Liver (tissue), 9 donors: ENCODE results near the gene CFAP77. TPM values are rescaled to one million over a fixed set of nuclear protein-coding genes. Genes with fewer than 3 reads are reported as not detected.

Experiments used
- DNase-seq: peaks from one replicate; pipeline ENCODE4 v3.0.0-alpha.2; 2017; ENCODE audit warnings: low spot score
- H3K27ac ChIP-seq, 2 donors: one replicate each; pipeline ENCODE4 v1.7.0; 2013; ENCODE audit warnings: inconsistent platforms in 2 of 2, low read length in 2 of 2, control low read depth in 1 of 2, low read depth in 1 of 2, mild to moderate bottlenecking in 1 of 2
- H3K27me3 ChIP-seq, 4 donors: one replicate each; pipeline versions ENCODE4 v1.6.1 to v1.7.0; 2013; ENCODE audit warnings: low read length in 3 of 4, inconsistent platforms in 1 of 4, mild to moderate bottlenecking in 1 of 4, moderate library complexity in 1 of 4; ENCODE audit not compliant: control insufficient read depth in 4 of 4, insufficient read depth in 4 of 4
- H3K36me3 ChIP-seq, 4 donors: one replicate each; pipeline versions ENCODE4 v1.6.1 to v1.7.0; 2013; ENCODE audit warnings: low read length in 3 of 4, mild to moderate bottlenecking in 3 of 4, low read depth in 1 of 4, moderate library complexity in 1 of 4; ENCODE audit not compliant: control insufficient read depth in 4 of 4, insufficient read depth in 3 of 4
- H3K4me1 ChIP-seq, 4 donors: one replicate each; pipeline versions ENCODE4 v1.6.1 to v1.7.0; 2013; ENCODE audit warnings: low read length in 3 of 4, mild to moderate bottlenecking in 3 of 4, moderate library complexity in 1 of 4; ENCODE audit not compliant: control insufficient read depth in 4 of 4, insufficient read depth in 4 of 4
- H3K4me3 ChIP-seq, 3 donors: one replicate each; pipeline versions ENCODE4 v1.6.1 to v1.7.0; 2013; ENCODE audit warnings: low read length in 3 of 3, control low read depth in 1 of 3, low read depth in 1 of 3, mild to moderate bottlenecking in 1 of 3
- H3K9ac ChIP-seq, 2 donors: one replicate each; pipeline ENCODE4 v1.7.0; 2013; ENCODE audit warnings: low read length in 2 of 2, mild to moderate bottlenecking in 2 of 2, moderate library complexity in 2 of 2, control low read depth in 1 of 2, low read depth in 1 of 2
- H3K9me3 ChIP-seq, 4 donors: one replicate each; pipeline versions ENCODE4 v1.6.1 to v1.7.0; 2013; ENCODE audit warnings: low read length in 3 of 4; ENCODE audit not compliant: control insufficient read depth in 4 of 4
- ATF3 ChIP-seq: IDR thresholded peaks from 2 replicates; pipeline ENCODE4 v1.6.1; 2016; ENCODE audit warnings: antibody characterized with exemption
- CTCF ChIP-seq: fragments of 150-350 bp; IDR thresholded peaks from 2 replicates; pipeline ENCODE4 v1.5.1; 2017; ENCODE audit warnings: improper control_type of control experiment, low read depth, low read length; ENCODE audit not compliant: missing input control
- FOXA1 ChIP-seq: IDR thresholded peaks from 2 replicates; pipeline ENCODE4 v1.6.1; 2016; ENCODE audit warnings: antibody characterized with exemption
- FOXA2 ChIP-seq: IDR thresholded peaks from 2 replicates; pipeline ENCODE4 v1.6.1; 2016; ENCODE audit warnings: antibody characterized with exemption
- HNF4A ChIP-seq, 2 donors: conservative IDR thresholded peaks; 2 replicates each; pipeline ENCODE4 v1.6.1; 2016; ENCODE audit warnings: antibody characterized with exemption in 2 of 2, mild to moderate bottlenecking in 2 of 2
- HNF4G ChIP-seq: IDR thresholded peaks from 2 replicates; pipeline ENCODE4 v1.6.1; 2016; ENCODE audit warnings: antibody characterized with exemption
- JUND ChIP-seq, 2 donors: IDR thresholded peaks; 2 replicates each; pipeline ENCODE4 v1.6.1; 2016; ENCODE audit warnings: antibody characterized with exemption in 2 of 2
- NR2F2 ChIP-seq: IDR thresholded peaks from 2 replicates; pipeline ENCODE4 v1.6.1; 2016; ENCODE audit warnings: antibody characterized with exemption
- RAD21 ChIP-seq, 2 donors: IDR thresholded peaks; 2 replicates each; pipeline ENCODE4 v1.6.1; 2016; ENCODE audit warnings: antibody characterized with exemption in 2 of 2, mild to moderate bottlenecking in 2 of 2
- REST ChIP-seq: IDR thresholded peaks from 2 replicates; pipeline ENCODE4 v1.6.1; 2016; ENCODE audit warnings: antibody characterized with exemption, mild to moderate bottlenecking
- RXRA ChIP-seq, 2 donors: IDR thresholded peaks; 2 replicates each; pipeline ENCODE4 v1.6.1; 2017 to 2018; ENCODE audit warnings: antibody characterized with exemption in 2 of 2, mild to moderate bottlenecking in 1 of 2
- SP1 ChIP-seq: IDR thresholded peaks from 2 replicates; pipeline ENCODE4 v1.6.1; 2018; ENCODE audit warnings: antibody characterized with exemption, mild to moderate bottlenecking
- TAF1 ChIP-seq: conservative IDR thresholded peaks from 2 replicates; pipeline ENCODE4 v1.6.1; 2016; ENCODE audit warnings: antibody characterized with exemption, mild to moderate bottlenecking
- ZBTB33 ChIP-seq: IDR thresholded peaks from 2 replicates; pipeline ENCODE4 v1.6.1; 2016; ENCODE audit warnings: antibody characterized with exemption
- WGBS: extraction: QIAGEN DNeasy Blood & Tissue Kit; methylation state at CpG from one replicate; pipeline ENCODE4 v1.1.7; 2013; 5-methylcytosine and 5-hydroxymethylcytosine counted together
- polyA plus RNA-seq, 2 donors: library from polyadenylated mRNA; stranded (reverse) in 1 of 2; unstranded in 1 of 2; fragments of 200-250 nt in 1 of 2; fragments of >200 nt in 1 of 2; fragmentation: Nextera tagmentation in 1 of 2; extraction: Ambion mirVana in 1 of 2; gene quantifications; one replicate each; pipeline versions ENCODE4 v1.2.1 to v1.2.3, GENCODE V29; 2013 to 2015
- total RNA-seq, 2 donors: library from RNA; depleted of rRNA; stranded (reverse); fragments of >200 nt; gene quantifications; one replicate each; pipeline ENCODE4 v1.2.3, GENCODE V29; 2014
- donor health status: healthy.
- donor health status: healthy.
- donor health status: healthy.
- donor health status: healthy.
- donor health status: healthy.

The CFAP77 gene
- total and polyA plus RNA-seq, 4 donors = not detected

- H3K27me3 ChIP-seq = peaks cover 2 to 29% (median 4%) of the 10 kb centered on the region in 4 donors
- H3K36me3 ChIP-seq = no peaks in the 10 kb centered on the region
- H3K27ac ChIP-seq = no peak overlapping the region
- TF ChIP-seq HNF4A (conservative IDR thresholded peaks at IDR 0.05) = no peak
- TF ChIP-seq NR2F2 = no peak
- no peak for TF ChIP-seq SP1
- no peak for TF ChIP-seq RAD21 (IDR thresholded peaks at IDR 0.05)
- TF ChIP-seq REST = no peak
- TF ChIP-seq ATF3 = no peak
- TF ChIP-seq FOXA2 = no peak
- no peak for TF ChIP-seq FOXA1
- TF ChIP-seq ZBTB33 = no peak
- TF ChIP-seq HNF4G = no peak
- no peak for TF ChIP-seq JUND (IDR thresholded peaks at IDR 0.05)
- no peak for TF ChIP-seq CTCF
- no peak for TF ChIP-seq RXRA (IDR thresholded peaks at IDR 0.05)
- no peak for TF ChIP-seq TAF1
- no peaks in the 10 kb centered on the region for H3K4me1 ChIP-seq
- DNase-seq = no peak
- H3K4me3 ChIP-seq = no peak overlapping the region
- peaks cover 0 to 3% (median 0%) of the 10 kb centered on the region in 4 donors for H3K9me3 ChIP-seq
- H3K9ac ChIP-seq = no peak overlapping the region
- WGBS = 32% methylated on average over 5 of the region's 5 CpGs
Measured at GRCh38 chr9:132422574-132422973, 12.6 kb downstream of the CFAP77 start.

GRCh38 chr9:132423503-132423902 is 13.5 kb downstream of the CFAP77 start:
- TF ChIP-seq HNF4G = no peak
- H3K27me3 ChIP-seq = peaks cover 0 to 22% (median 3%) of the 10 kb centered on the region in 4 donors
- 62% methylated on average over 5 of the region's 5 CpGs for WGBS
- no peaks in the 10 kb centered on the region for H3K4me1 ChIP-seq
- peaks cover 0 to 3% (median 0%) of the 10 kb centered on the region in 4 donors for H3K9me3 ChIP-seq
- H3K4me3 ChIP-seq = no peak overlapping the region
- no peak overlapping the region for H3K9ac ChIP-seq
- no peak for DNase-seq
- no peaks in the 10 kb centered on the region for H3K36me3 ChIP-seq
- no peak overlapping the region for H3K27ac ChIP-seq
